Activated CD8-positive, alpha-beta memory T cell treated with anti-CD3 and anti-CD28 coated beads for 1 hour (primary cell): Measurements from ENCODE around the gene ASB14.
"Not testable (repeated sequence)": the region's sequence is repeated elsewhere in the genome, so short reads cannot be mapped to it uniquely, and the experiment has no call there.

Experiments
- DNase-seq, 2 donors: peaks; one replicate each; pipeline ENCODE4 v3.0.0-alpha.2; 2020; ENCODE audit warnings: low read depth in 1 of 2; ENCODE audit errors: extremely low read depth in 1 of 2

The ASB14 gene

DNA sequence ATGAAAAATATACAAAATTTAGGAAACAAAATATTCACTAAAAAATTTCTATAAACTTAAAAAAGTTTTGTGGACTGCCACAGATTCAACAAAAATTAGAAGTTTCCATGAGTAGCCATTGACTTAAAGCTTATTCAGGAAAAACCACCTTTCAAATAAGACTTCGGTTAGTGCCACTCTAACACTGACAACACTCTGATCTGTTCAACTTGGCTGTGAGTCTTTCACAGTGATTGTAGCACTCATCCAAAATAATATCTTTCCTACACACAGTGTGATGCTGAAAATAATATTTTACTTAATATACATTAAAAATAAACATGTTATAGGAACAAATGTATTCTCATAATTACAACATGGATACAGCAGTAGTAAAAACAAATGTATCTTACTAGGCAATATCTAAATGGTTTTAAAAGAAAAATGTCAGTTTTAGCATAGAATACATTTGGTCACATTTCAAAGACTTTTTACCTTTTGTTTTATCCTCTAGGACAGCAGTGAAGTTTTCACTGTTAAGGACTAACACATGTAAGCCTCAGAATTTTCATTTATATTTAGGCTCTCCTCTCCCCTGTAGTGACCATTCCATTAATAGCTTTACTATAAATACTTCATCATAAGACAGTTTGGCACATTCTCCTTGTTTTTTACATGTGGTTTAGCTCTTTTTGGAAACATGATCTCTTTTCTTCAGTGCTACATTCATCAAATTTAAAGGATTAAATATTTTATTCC lies at the start of gene ASB14:
Gene ASB14 (minus strand): TSS at position 527 of the 738 bp plus-strand sequence. CDS start 652 bp downstream, outside the sequence.
- DNase-seq, result no peak

- DNase-seq, result not testable (repeated sequence)
Observed at GRCh38 chr3:57339071-57339642, 46.7 kb upstream of the ASB14 start.

GRCh38 chr3:57338272-57339070 lies 46.0 kb upstream of the ASB14 start:
- not testable (repeated sequence) for DNase-seq

DNA sequence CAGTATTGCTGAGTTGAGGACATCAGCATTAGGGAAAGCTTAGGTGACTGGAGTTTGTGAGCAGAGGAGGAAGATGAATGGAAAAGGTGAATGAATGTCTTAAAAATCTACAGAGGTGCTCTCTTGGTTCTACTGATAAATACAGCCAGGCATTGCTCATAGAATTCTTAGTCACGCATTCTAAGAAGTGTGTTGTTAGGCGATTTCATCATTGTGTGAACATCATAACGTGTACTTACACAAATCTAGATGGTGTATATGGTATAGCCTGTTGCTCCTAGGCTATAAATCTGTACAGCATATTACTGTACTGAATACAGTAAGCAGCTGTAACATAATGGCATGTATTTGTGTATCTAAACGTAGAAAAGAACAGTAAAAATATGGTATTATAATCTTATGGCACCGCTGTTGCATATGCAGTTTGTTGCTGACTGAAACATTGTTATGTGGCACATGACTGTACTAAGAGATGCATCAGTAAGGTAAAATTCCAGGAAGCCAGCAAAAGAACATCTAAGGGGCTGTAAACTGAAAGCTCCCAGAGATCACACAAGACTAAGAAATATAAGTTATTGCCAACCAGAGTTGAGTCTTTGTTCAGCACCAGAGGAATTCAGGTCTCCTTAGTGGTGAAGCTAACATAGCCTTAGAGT lies 42.9 kb upstream of the ASB14 start:
- DNase-seq, result no peak

- no peak for DNase-seq
Observed at GRCh38 chr3:57331078-57331610, 38.7 kb upstream of the ASB14 start.

DNA sequence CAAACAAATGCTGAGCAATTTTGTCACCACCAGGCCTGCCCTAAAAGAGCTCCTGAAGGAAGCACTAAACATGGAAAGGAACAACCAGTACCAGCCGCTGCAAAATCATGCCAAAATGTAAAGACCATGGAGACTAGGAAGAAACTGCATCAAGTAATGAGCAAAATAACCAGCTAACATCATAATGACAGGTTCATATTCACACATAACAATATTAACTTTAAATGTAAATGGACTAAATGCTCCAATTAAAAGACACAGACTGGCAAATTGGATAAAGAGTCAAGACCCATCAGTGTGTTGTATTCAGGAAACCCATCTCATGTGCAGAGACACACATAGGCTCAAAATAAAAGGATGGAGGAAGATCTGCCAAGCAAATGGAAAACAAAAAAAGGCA lies 34.0 kb upstream of the ASB14 start:
- not testable (repeated sequence) for DNase-seq

DNA sequence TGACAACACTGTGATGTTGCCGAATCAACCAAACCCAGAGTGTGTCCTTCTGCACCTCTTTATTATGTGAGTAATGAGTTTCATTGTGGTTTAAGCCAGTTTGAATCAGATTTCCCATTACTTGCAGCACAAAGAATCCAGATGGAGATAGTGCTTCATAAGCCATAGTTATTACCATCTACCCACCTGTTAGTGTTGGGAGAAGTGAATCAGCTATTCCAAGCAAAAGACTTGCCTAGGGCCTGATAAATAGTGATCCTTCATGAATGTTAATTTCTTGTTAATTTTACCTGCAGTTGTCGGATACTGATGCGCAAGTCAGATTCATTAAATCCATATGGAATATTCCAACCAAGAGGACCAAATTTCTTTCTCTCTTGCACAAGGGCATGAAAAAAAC lies 21.7 kb upstream of the ASB14 start:
- DNase-seq, result no peak

- DNase-seq, result no peak
Observed at GRCh38 chr3:57309769-57310360, 17.4 kb upstream of the ASB14 start.

DNA sequence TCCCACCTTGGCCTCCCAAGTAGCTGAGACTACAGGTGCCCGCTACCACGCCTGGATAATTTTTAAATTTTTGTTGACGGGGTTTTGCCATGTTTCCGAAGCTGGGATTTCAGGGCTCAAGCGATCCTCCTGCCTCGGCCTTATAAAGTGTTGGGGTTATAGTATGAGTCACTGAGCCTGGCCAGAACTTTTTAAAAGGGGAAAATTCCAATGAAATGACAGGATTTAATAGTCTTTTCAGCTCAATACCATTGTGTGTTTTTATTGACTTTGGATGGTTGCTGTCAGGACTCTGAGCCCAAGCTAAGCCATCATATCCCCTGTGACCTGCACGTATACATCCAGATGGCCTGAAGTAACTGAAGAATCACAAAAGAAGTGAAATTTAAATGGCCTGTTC lies 11.0 kb upstream of the ASB14 start:
- not testable (repeated sequence) for DNase-seq

- no peak for DNase-seq
Observed at GRCh38 chr3:57298041-57298440, 5.6 kb upstream of the ASB14 start.

- no peak for DNase-seq
Observed at GRCh38 chr3:57292897-57293526, 527 bp upstream of the ASB14 start.

DNA sequence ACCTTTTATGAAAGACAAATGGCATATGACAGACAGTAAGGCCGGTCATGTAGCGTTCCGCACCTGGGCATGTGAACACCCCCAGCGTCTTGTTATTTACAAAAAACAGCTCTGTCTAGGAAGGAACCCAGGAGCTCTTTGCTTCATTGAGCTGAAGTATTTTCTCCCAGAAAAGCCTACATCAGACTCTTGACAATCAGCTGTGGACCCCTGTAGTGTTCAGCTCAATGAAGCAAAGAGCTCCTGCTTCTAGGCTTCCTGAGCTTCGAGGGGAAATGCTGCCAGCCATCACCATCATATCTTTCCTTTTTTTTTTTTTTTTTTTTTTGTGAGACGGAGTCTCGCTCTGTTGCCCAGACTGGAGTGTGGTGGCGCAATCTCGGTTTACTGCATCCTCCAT lies 4.1 kb downstream of the ASB14 start:
- no peak for DNase-seq

- DNase-seq, result no peak
Observed at GRCh38 chr3:57287205-57287604, 5.3 kb downstream of the ASB14 start.

DNA sequence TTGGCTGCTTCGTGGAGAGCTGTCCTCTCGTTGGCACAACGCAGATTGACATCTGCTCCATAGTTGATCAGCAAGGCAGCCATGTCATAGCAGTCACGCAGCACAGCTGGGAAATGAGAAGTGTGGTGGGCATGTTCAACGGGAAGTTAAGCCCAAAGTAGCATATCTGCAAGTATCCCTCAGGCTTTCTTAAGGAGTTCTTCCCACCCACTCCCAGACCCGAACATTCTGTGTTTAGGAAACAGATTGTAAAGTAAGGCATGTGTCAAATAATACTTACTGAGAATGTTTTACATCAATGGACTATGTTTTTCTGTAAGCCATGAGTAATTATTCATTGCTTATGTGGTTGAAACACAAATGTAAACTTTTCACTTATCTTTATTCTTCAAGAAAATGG lies 9.2 kb downstream of the ASB14 start:
- no peak for DNase-seq

GRCh38 chr3:57281715-57282114 lies 10.8 kb downstream of the ASB14 start:
- DNase-seq, result no peak

- DNase-seq, result no peak
Observed at GRCh38 chr3:57279685-57280084, 12.8 kb downstream of the ASB14 start.

DNA sequence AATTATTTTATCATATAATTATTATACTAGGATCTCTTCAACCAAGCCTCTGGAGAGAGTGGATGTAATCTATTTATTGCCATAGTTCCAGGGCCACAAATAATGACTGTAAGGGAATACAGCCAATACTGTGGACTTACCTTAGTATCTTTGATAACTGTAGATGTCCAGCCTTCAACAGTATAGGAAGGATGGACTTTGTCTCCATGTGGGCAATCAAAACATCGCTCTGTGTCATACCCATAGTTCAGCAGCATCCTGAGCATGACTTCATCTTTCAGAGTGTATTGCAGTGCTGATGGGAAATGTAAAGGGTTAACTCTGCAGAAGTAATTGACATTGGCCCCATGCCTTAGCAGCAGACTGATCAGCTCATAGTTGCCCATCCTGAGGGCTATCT lies 14.2 kb downstream of the ASB14 start:
- no peak for DNase-seq

- no peak for DNase-seq
Observed at GRCh38 chr3:57275393-57275792, 17.1 kb downstream of the ASB14 start.

GRCh38 chr3:57274845-57275244 lies 17.6 kb downstream of the ASB14 start:
- DNase-seq, result no peak

DNA sequence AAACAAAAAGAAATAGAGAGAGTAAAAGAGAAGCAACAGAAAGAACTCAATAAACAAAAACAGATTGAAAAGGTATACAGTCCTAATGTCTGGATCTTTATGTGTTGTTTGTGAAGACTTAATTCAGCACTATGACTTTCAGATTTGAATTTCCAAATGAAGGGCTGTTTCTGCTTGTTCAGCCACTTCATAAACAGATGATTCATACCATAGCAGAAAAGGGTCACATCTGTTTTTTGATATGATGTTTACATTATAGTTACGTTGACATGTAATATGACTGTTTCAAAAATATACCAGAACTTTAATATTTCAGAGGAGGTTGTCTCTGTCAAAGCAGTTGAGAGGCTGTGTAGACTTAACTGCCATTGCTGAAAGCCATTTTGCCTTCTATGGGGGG lies 24.1 kb downstream of the ASB14 start:
- DNase-seq, result no peak
